Natural killer cell treated with Interleukin-12 subunit alpha and Interleukin-12 subunit beta and Interleukin-15 and Interleukin-18, amount 100 ng/mL, for 72 hours (primary cell): Measurements from ENCODE around the gene PODXL. TPM values are rescaled to one million over a fixed set of nuclear protein-coding genes. Genes with fewer than 3 reads are reported as not detected.
"Not testable (repeated sequence)": the region's sequence is repeated elsewhere in the genome, so short reads cannot be mapped to it uniquely, and the experiment has no call there.

Experiments
- ATAC-seq, 2 donors: fragments of 150-1000 bp; cut with Tn5 transposase in 1 of 2; sonication (Bioruptor Pico), chemical (Tn5 transposase) in 1 of 2; 2 replicates each; pipeline ENCODE4 v1.10.0; 2021
- DNase-seq: peaks from one replicate; pipeline ENCODE4 v3.0.0; 2022; ENCODE audit warnings: low spot score
- H3K27ac Mint-ChIP-seq, 2 donors: 1 replicate in 1 of 2; 2 replicates in 1 of 2; pipeline ENCODE4 v1.8.0; 2022; ENCODE audit warnings: mixed read lengths in 2 of 2, mild to moderate bottlenecking in 1 of 2, moderate library complexity in 1 of 2
- H3K27me3 Mint-ChIP-seq, 2 donors: 1 replicate in 1 of 2; 2 replicates in 1 of 2; pipeline ENCODE4 v1.8.0; 2022; ENCODE audit warnings: mixed read lengths in 2 of 2
- H3K36me3 Mint-ChIP-seq: one replicate; pipeline ENCODE4 v1.8.0; 2022; ENCODE audit warnings: mixed read lengths
- H3K4me1 Mint-ChIP-seq, 2 donors: 1 replicate in 1 of 2; 2 replicates in 1 of 2; pipeline ENCODE4 v1.8.0; 2022; ENCODE audit warnings: low read depth in 2 of 2, mixed read lengths in 2 of 2, mild to moderate bottlenecking in 1 of 2
- H3K4me3 Mint-ChIP-seq: one replicate; pipeline ENCODE4 v1.8.0; 2022; ENCODE audit warnings: mixed read lengths
- H3K9me3 Mint-ChIP-seq: 2 replicates; pipeline ENCODE4 v1.8.0; 2022; ENCODE audit warnings: mixed read lengths
- total RNA-seq, 2 donors: library from RNA; stranded (reverse); gene quantifications; one replicate each; pipeline ENCODE4 v1.2.3, GENCODE V29; 2022

Gene PODXL
- total RNA-seq, 2 donors from 2014 or later = 1.3 to 1.6 TPM

DNA sequence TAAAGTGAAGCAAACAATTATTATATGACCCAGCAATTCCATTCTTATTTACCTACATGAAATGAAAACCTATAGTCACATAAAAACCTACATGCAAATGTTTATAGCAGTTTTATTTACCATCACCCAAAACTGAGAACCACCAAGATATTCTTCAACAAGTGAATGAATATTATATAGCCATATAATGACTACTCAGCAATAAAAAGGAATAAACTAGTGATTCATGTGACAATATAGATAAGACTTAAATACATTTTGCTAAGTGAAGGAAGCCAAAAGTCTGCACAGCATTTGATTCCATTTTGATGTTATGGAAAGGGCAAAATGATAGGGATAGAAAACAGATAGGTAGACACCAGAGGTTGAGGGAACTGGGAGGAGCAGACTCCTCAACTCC lies 31.7 kb downstream of the PODXL start:
- peaks cover 10 to 14% of the 10 kb centered on the region in 2 donors for H3K4me1 Mint-ChIP-seq
- H3K27ac Mint-ChIP-seq = no peak overlapping the region
- no peak overlapping the region for H3K4me3 Mint-ChIP-seq

DNA sequence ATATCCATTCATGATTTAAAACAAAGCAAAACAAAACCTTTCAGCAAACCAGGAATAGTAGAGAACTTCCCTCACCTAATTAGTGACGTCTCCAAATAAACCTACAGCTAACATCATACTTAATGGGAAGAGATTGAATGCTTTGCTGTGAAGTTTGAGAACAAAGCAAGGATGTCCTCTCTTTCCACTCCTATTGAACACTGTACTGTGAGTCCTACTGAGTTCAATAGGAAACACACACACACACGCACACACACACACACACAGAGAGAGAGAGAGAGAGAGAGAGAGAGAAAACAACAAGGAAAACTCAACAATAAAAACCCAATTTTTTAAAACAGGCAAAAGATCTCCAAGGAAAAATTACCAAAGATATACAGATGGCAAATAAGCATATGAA lies 32.3 kb downstream of the PODXL start:
- no peak overlapping the region for H3K4me3 Mint-ChIP-seq
- no peaks in the 10 kb centered on the region for H3K36me3 Mint-ChIP-seq
- peaks cover 10 to 14% of the 10 kb centered on the region in 2 donors for H3K4me1 Mint-ChIP-seq
- no peak for ATAC-seq
- H3K9me3 Mint-ChIP-seq = no peaks in the 10 kb centered on the region
- peak overlapping the region in 1 of 2 donors; percentile 9 for H3K27ac Mint-ChIP-seq
- peaks cover 8 to 13% of the 10 kb centered on the region in 2 donors for H3K27me3 Mint-ChIP-seq
- DNase-seq = no peak

More for the DNA sequence above, 31.7 kb downstream of the PODXL start:
- ATAC-seq (no peak), DNase-seq (no peak)
- Mint-ChIP-seq H3K36me3 (no peaks in the 10 kb centered on the region), H3K27me3 (peaks cover 8 to 13% of the 10 kb centered on the region in 2 donors), H3K9me3 (no peaks in the 10 kb centered on the region)

DNA sequence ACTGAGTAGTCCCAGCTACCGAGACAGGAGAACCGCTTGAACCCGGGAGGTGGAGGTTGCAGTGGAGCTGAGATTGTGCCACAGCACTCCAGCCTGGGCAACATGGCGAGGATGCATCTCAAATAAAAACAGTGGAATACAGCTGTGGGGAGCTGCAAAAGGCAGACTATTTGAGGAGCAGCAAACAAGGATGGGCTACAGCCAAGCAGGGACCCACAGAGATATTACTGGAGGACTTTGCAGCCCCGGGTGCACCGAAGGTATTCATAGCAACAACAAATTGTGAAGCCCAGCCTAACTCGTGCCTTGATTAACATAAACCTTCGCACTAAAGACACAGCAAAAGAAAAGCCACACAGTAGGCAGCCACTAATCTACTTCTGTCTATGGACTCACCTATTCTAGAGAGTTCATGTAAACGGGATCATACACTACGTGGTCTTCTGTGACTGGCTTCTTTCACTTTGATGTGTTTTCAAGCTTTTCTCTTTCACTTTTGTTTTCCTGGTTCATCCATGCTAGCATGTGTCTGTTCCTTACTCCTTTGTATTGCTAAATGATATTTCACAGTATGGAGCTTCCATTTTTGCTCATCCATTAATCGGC lies 34.0 kb downstream of the PODXL start:
- DNase-seq (no peak), ATAC-seq (peak; percentile 80 to 87)
- H3K9me3 Mint-ChIP-seq = no peaks in the 10 kb centered on the region
- peaks cover 10 to 13% of the 10 kb centered on the region in 2 donors for H3K4me1 Mint-ChIP-seq
- H3K27me3 Mint-ChIP-seq = peaks cover 12 to 14% of the 10 kb centered on the region in 2 donors
- peak overlapping the region; percentile 9 to 89 for H3K27ac Mint-ChIP-seq
- H3K4me3 Mint-ChIP-seq = peak overlapping the region; percentile 29
- H3K36me3 Mint-ChIP-seq = no peaks in the 10 kb centered on the region

DNA sequence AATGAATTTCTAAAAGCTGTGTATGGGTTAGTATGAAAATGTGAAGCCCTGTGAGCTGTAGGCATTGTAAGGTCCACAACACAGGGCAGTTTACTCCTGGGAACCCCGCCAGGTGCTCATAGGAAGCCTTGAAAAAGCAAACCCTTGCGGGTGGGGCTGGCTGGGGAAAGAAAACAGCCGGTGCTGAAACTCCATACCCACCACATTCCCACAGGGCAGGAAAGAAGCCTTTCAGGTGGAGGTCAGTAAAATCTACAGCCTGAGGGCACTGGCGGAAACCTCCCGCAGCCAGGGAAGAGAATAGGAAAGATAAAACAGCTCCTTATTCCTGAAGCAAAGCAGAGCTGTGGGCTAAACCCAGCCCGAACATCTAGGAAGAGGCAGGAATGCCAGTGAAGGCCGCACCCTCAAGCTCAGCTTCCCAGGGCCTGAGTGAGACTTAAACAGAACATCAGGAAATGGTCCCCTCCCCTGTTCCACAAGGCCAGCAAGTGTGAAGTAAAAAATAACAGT lies 34.7 kb downstream of the PODXL start:
- no peaks in the 10 kb centered on the region for H3K36me3 Mint-ChIP-seq
- H3K27me3 Mint-ChIP-seq = peaks cover 6 to 11% of the 10 kb centered on the region in 2 donors
- ATAC-seq (no peak), DNase-seq (no peak)
- peak overlapping the region in 1 of 2 donors; percentile 89 for H3K27ac Mint-ChIP-seq
- H3K4me3 Mint-ChIP-seq = peak overlapping the region; percentile 43
- peaks cover 10 to 11% of the 10 kb centered on the region in 2 donors for H3K4me1 Mint-ChIP-seq
- H3K9me3 Mint-ChIP-seq = no peaks in the 10 kb centered on the region

DNA sequence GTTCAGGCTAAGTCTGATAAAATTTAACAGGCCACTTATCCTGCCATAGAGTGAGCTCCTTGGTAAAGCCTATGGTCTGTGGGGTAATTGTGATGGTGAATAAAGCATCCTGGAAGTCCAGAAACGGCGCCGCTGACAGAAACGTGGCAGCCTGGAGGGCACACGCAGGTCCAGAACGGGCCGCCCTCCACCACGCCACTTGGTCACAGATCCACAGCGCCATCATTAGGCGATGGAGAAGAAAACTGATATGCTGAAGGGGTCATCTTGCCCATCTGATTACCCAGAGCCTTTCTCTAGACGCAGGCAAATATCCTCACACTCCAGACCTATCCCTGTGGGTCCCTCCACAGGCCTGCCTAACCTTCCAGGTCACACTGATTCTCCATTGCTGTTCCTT lies 37.8 kb downstream of the PODXL start:
- Mint-ChIP-seq H3K27me3 (peaks cover 2 to 6% of the 10 kb centered on the region in 2 donors), H3K9me3 (no peaks in the 10 kb centered on the region), H3K27ac (no peak overlapping the region), H3K4me1 (peaks cover 10 to 12% of the 10 kb centered on the region in 2 donors), H3K4me3 (no peak overlapping the region), H3K36me3 (no peaks in the 10 kb centered on the region)
- ATAC-seq = no peak
- no peak for DNase-seq

DNA sequence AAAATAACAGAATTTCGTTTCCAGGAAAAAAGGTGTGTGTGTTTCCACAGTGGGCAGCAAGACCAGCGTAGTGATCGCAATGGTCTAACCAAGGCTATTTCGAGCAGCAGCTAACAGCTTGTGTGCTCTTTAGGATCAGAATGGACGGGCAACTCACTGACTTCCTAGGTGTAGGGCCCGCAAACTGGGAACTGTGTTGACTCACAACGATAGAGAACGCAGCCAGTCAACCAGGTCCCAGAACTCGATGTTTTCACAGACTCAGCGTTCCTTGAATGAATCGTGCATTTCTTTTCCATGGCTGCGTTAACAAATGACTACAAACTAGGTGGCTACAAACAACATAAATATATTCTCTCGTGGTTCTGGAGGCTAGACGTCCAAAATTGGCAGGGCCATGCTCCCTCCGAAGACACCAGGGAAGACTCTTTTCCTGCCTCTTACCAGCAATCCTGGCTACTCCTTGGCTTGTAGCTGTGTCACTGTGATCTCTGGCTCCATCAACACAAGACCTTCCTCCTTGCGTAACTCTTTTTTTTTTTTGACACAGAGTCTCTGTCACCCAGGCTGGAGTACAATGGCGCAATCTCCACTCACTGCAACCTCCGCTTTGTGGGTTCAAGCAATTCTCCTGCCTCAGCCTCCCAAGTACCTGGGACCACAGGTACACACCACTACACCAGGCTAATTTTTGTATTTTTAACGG lies 39.1 kb downstream of the PODXL start:
- no peaks in the 10 kb centered on the region for H3K9me3 Mint-ChIP-seq
- H3K4me1 Mint-ChIP-seq = peaks cover 13 to 14% of the 10 kb centered on the region in 2 donors
- no peak overlapping the region for H3K27ac Mint-ChIP-seq
- no peak for DNase-seq
- H3K27me3 Mint-ChIP-seq = peaks cover 2 to 6% of the 10 kb centered on the region in 2 donors
- ATAC-seq = no peak
- no peaks in the 10 kb centered on the region for H3K36me3 Mint-ChIP-seq
- H3K4me3 Mint-ChIP-seq = no peak overlapping the region

DNA sequence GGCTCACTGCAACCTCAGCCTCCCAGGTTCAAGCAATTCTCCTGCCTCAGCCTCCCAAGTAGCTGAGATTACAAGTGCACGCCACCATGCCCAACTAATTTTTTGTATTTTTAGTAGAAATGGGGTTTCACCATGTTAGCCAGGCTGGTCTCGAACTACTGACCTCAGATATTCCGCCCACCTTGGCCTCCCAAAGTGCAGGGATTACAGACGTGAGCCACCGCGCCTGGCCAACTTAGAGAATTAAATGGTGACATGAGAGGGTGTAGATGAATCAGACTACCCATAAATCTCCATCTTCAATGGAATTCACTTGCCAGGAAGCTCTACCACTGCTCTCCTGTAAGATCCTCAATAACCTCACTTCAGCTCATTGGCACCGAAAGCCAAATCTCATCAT lies 41.0 kb downstream of the PODXL start:
- peaks cover 14% of the 10 kb centered on the region in 2 donors for H3K4me1 Mint-ChIP-seq
- H3K9me3 Mint-ChIP-seq, H3K36me3 Mint-ChIP-seq, H3K27me3 Mint-ChIP-seq, H3K4me3 Mint-ChIP-seq, ATAC-seq, DNase-seq, H3K27ac Mint-ChIP-seq: not testable (repeated sequence)

DNA sequence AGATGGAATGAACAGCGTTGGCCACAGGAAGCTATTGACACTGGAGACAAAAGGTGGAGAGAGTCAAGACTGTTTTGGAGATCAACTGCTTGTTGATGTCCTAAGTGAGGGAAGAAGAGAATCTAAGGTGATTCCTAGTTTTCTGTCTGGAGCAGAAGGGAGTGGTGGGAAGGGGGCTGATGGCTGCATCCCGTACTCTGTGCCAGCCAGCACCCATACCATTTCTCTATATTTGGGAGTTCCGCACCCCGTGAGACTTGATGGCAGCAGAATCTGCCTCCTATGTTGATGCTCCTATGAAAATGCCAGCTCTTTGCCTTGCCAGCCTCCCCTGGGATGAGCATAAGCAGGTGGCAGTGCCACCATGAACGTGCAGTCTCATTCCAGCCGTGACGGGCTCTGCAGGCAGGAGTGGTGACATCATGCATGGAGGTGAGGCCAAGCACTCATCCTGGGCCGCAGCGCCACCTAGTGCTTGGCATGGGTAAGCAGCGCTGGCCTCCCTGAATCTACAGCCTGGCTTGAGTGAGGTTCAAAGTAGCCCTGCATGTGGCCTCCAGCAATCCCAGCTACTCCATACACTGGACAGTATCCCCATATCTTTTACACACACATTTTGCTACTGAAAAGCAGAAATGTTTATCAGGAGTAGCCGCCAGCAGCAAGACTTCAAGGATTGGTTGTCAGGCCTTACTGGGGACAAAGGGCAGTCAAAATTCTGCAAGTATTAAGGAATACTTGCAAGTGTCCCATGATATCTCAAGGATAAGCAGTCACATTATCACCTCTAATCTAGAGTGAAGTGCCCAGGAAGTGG lies 43.0 kb downstream of the PODXL start:
- Mint-ChIP-seq H3K9me3 (no peaks in the 10 kb centered on the region), H3K4me3 (no peak overlapping the region), H3K4me1 (peaks cover 14 to 15% of the 10 kb centered on the region in 2 donors), H3K36me3 (no peaks in the 10 kb centered on the region), H3K27me3 (peaks cover 12% of the 10 kb centered on the region in 2 donors), H3K27ac (no peak overlapping the region)
- peak; percentile 82 for DNase-seq
- peak; percentile 89 to 93 for ATAC-seq

DNA sequence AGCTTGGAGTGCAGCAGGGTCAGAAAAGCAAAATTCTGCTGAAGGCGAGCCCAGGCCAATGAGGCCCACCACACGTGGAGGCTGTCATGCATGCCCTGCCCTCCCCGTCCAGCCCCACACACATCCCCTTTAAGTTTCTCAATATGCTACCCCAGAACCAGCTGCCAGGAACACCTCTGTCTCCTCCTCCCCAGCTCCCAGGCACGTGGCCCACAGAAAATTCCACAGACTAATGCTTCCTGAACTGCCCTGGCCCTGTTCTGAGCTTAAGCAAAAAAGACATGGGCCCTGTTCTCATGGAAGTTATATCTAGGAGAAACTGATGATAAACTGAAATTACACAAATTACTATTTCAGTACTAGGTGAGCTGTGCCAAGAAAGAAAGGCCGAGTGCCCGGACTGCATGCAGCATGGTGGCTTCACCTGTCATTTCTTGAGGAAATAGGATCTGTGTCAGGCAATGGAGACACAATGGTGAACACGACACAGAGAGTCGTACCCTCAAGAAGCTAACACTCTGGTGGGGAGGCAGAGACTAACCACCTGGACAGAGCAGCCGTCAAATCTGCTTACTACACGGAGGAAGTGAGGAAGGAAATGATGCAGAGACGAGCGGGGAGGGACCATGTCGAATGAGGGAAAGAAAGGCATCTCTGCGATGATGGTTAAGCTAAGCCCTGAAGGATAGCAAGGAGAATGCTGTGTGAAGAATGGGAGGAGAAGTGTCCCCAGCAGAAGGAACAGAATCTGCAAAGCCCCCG lies 44.5 kb downstream of the PODXL start:
- H3K4me3 Mint-ChIP-seq = no peak overlapping the region
- H3K4me1 Mint-ChIP-seq = peaks cover 22 to 24% of the 10 kb centered on the region in 2 donors
- no peaks in the 10 kb centered on the region for H3K36me3 Mint-ChIP-seq
- peak overlapping the region in 1 of 2 donors; percentile 47 for H3K27ac Mint-ChIP-seq
- DNase-seq (no peak), ATAC-seq (no peak)
- H3K9me3 Mint-ChIP-seq = no peaks in the 10 kb centered on the region
- H3K27me3 Mint-ChIP-seq = peaks cover 6 to 15% of the 10 kb centered on the region in 2 donors

DNA sequence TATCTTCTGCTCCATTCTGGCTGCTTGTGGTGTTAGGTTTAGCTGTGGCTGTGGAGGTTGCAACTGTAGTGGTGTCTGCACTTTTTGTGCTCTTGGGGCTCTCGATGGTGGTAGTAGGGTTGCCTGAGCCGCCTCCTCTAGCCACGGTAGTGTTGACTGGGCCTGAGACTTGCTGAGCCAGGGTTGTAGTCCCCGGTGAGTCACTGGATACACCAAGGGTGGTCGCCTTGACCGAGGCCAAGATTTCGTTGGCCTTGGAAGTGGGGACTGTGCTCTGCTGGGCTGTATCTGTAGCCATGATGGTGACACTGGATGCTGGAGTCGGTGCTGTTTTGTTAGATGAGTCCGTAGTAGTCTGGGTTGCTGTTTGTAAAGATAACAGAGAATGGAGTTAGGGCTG lies 45.4 kb downstream of the PODXL start:
- H3K4me3 Mint-ChIP-seq = no peak overlapping the region
- H3K9me3 Mint-ChIP-seq = no peaks in the 10 kb centered on the region
- peaks cover 22 to 24% of the 10 kb centered on the region in 2 donors for H3K4me1 Mint-ChIP-seq
- ATAC-seq (no peak), DNase-seq (no peak)
- no peak overlapping the region for H3K27ac Mint-ChIP-seq
- H3K27me3 Mint-ChIP-seq = peaks cover 6 to 15% of the 10 kb centered on the region in 2 donors
- no peaks in the 10 kb centered on the region for H3K36me3 Mint-ChIP-seq

DNA sequence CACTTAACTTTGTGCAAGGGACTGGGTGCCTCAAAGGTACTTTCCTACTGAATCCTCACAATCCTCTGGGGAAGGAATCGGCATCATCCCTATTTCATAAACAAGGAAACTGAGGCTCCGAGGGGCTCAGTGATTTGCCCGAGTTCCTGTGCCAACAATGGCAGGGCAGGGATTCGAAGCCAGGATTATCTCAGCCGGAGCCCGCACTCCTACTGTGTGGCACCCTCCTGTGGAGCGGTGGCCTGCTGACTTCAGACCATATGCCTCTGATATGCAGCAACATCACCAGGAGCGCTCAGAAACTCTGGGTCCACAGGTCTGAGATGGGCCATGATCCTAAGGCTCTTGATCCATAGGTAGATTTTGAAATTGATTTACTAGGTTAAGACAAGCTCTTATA lies 46.6 kb downstream of the PODXL start:
- DNase-seq (no peak), ATAC-seq (no peak)
- no peak overlapping the region for H3K4me3 Mint-ChIP-seq
- peaks cover 24 to 25% of the 10 kb centered on the region in 2 donors for H3K4me1 Mint-ChIP-seq
- H3K27ac Mint-ChIP-seq = no peak overlapping the region
- peaks cover 6 to 15% of the 10 kb centered on the region in 2 donors for H3K27me3 Mint-ChIP-seq
- H3K9me3 Mint-ChIP-seq = no peaks in the 10 kb centered on the region
- H3K36me3 Mint-ChIP-seq = no peaks in the 10 kb centered on the region

DNA sequence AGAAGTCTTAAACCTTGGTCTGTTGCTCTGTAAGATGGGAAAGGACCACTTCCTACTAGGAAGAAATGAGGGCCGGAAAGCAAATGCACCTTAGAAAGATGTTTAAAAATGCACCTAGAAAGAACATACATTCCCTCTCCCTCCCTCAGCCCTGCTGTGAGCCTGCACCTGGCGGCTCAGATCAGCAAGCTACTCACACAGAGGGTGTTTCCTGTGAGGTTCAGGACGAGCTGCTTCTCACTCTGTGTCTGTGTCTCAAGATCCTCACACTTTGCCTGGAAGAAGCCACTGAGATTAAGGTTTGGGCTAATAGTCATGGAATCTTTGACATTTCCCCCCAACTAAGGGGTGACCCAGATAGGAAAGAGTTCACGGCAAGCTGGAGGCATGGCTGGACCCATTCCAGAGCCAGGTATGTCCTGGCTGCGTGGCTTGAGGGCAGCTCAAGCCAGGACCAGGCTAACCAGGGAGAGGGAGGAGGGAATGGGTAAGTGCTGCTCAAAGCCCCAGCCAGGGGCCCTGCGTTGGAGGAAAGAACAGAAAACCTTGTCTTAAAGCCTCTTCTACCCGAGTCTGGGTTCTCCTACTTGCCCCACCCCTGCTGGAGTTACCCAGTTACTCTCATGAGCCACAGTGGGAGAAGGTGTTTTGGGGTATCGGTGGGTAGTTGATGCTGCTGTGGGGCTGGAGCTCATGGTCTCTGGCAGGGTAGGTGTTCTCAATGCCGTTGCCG lies 47.5 kb downstream of the PODXL start:
- H3K27ac Mint-ChIP-seq = no peak overlapping the region
- H3K4me3 Mint-ChIP-seq = no peak overlapping the region
- ATAC-seq (no peak), DNase-seq (no peak)
- no peaks in the 10 kb centered on the region for H3K9me3 Mint-ChIP-seq
- peaks cover 6 to 15% of the 10 kb centered on the region in 2 donors for H3K27me3 Mint-ChIP-seq
- H3K4me1 Mint-ChIP-seq = peaks cover 24 to 28% of the 10 kb centered on the region in 2 donors
- H3K36me3 Mint-ChIP-seq = no peaks in the 10 kb centered on the region
